Ishikawa (cell line): Measurements from ENCODE around the gene CEP63.

Source experiments
- CEBPB ChIP-seq: IDR thresholded peaks from 2 replicates; pipeline ENCODE4 v1.6.1; 2012
- CREB1 ChIP-seq: IDR thresholded peaks from 2 replicates; pipeline ENCODE4 v1.6.1; 2012; ENCODE audit warnings: low read depth
- EGR1 ChIP-seq: IDR thresholded peaks from 2 replicates; pipeline ENCODE4 v1.6.1; 2012
- EP300 ChIP-seq: IDR thresholded peaks from 2 replicates; pipeline ENCODE4 v1.6.1; 2012; ENCODE audit warnings: borderline replicate concordance
- FOXM1 ChIP-seq: IDR thresholded peaks from 2 replicates; pipeline ENCODE4 v1.6.1; 2012; ENCODE audit warnings: low read depth, borderline replicate concordance
- NFIC ChIP-seq: IDR thresholded peaks from 2 replicates; pipeline ENCODE4 v1.6.1; 2012
- RAD21 ChIP-seq: IDR thresholded peaks from 2 replicates; pipeline ENCODE4 v1.6.1; 2012; ENCODE audit warnings: low read depth
- TAF1 ChIP-seq: IDR thresholded peaks from 2 replicates; pipeline ENCODE4 v1.6.1; 2012; ENCODE audit warnings: low read depth, mild to moderate bottlenecking
- TCF12 ChIP-seq: IDR thresholded peaks from 2 replicates; pipeline ENCODE4 v1.6.1; 2012; ENCODE audit warnings: low read depth
- TEAD4 ChIP-seq: IDR thresholded peaks from 2 replicates; pipeline ENCODE4 v1.6.1; 2012
- YY1 ChIP-seq: IDR thresholded peaks from 2 replicates; pipeline ENCODE4 v1.6.1; 2012; ENCODE audit warnings: low read depth
- ZBTB7A ChIP-seq: IDR thresholded peaks from 2 replicates; pipeline ENCODE4 v1.6.1; 2012; ENCODE audit warnings: low read depth
- TF ChIP-seq, protein P1 (sequence below): IDR thresholded peaks from 2 replicates; pipeline ENCODE4 v1.6.1; 2012; ENCODE audit warnings: low read depth, mild to moderate bottlenecking
- TF ChIP-seq, protein P2 (sequence below): IDR thresholded peaks from 2 replicates; pipeline ENCODE4 v1.6.1; 2012
- TF ChIP-seq, protein P3 (sequence below): IDR thresholded peaks from 2 replicates; pipeline ENCODE4 v1.6.1; 2012

The CEP63 gene

DNA sequence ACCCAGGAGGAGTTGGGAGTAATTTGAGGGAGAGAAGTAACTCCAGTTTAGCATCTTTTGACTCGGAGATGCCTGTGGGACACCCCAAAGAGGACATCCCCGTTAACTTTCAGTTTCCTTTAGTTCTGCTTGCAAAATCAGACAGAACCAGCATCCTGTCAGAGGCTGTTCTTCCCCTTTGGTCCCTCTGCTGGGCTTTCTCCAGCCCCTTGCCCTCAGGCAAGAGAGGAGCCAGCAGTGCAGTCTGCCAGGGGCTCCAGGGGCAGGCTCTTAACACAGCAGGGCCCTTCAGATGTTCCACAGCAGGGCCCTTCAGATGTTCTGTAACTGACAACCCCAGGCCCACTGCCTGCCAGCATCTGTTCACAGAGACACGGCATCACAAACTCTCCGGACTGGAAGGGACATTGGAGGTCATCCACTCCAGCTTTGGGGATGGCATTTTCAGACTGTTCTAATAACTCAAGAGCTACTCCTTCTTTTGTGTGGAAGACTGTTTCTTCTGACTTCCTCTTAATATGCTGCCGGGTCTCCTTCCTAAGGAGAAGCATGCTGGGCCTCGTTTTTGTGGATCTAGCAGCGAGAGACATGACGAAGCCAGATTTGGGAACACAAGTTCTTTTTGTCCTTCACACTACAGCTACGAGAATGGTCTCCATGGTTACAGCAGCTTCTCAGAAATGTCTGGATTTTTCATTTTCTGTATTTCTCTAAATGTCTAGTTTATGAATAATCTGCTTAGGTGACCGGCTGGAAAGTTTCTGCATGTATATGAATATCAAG lies 113.1 kb downstream of the CEP63 start:
- TF ChIP-seq TAF1, result no peak
- TF ChIP-seq RAD21, result no peak
- TF ChIP-seq CREB1, result no peak
- TF ChIP-seq, protein P1, sequence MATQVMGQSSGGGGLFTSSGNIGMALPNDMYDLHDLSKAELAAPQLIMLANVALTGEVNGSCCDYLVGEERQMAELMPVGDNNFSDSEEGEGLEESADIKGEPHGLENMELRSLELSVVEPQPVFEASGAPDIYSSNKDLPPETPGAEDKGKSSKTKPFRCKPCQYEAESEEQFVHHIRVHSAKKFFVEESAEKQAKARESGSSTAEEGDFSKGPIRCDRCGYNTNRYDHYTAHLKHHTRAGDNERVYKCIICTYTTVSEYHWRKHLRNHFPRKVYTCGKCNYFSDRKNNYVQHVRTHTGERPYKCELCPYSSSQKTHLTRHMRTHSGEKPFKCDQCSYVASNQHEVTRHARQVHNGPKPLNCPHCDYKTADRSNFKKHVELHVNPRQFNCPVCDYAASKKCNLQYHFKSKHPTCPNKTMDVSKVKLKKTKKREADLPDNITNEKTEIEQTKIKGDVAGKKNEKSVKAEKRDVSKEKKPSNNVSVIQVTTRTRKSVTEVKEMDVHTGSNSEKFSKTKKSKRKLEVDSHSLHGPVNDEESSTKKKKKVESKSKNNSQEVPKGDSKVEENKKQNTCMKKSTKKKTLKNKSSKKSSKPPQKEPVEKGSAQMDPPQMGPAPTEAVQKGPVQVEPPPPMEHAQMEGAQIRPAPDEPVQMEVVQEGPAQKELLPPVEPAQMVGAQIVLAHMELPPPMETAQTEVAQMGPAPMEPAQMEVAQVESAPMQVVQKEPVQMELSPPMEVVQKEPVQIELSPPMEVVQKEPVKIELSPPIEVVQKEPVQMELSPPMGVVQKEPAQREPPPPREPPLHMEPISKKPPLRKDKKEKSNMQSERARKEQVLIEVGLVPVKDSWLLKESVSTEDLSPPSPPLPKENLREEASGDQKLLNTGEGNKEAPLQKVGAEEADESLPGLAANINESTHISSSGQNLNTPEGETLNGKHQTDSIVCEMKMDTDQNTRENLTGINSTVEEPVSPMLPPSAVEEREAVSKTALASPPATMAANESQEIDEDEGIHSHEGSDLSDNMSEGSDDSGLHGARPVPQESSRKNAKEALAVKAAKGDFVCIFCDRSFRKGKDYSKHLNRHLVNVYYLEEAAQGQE, result no peak
- TF ChIP-seq, protein P2, sequence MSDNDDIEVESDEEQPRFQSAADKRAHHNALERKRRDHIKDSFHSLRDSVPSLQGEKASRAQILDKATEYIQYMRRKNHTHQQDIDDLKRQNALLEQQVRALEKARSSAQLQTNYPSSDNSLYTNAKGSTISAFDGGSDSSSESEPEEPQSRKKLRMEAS, result no peak
- TF ChIP-seq TCF12, result no peak
- no peak for TF ChIP-seq YY1
- TF ChIP-seq NFIC, result no peak
- no peak for TF ChIP-seq CEBPB
- no peak for TF ChIP-seq FOXM1

DNA sequence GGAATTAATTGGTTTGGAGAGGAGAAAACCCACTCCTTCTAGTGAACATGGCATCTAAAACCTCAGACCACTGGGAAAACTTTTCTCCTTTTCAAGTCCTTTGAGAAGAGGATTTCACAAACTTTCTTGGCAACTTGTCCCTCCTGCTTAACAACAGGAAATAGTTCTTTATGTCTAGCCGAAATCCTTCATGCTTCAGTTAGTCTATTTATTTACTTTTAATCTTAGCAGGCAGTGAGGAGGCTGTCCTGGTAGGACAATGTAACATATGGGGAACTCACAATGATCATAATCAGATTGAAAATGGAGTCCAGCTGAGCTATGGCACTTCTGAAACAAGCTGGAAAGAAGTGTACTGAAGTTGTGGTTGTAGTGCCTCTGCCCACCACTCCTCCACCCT lies 114.3 kb downstream of the CEP63 start:
- TF ChIP-seq ZBTB7A, result no peak
- no peak for TF ChIP-seq YY1
- TF ChIP-seq, protein P2, result no peak
- no peak for TF ChIP-seq EP300
- no peak for TF ChIP-seq NFIC
- TF ChIP-seq TCF12, result no peak
- no peak for TF ChIP-seq FOXM1
- TF ChIP-seq EGR1, result no peak
- no peak for TF ChIP-seq CREB1
- TF ChIP-seq, protein P3, sequence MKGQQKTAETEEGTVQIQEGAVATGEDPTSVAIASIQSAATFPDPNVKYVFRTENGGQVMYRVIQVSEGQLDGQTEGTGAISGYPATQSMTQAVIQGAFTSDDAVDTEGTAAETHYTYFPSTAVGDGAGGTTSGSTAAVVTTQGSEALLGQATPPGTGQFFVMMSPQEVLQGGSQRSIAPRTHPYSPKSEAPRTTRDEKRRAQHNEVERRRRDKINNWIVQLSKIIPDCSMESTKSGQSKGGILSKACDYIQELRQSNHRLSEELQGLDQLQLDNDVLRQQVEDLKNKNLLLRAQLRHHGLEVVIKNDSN, result no peak
- TF ChIP-seq, protein P1, result no peak
- no peak for TF ChIP-seq RAD21
- no peak for TF ChIP-seq TEAD4
- TF ChIP-seq TAF1, result no peak
- TF ChIP-seq CEBPB, result no peak

DNA sequence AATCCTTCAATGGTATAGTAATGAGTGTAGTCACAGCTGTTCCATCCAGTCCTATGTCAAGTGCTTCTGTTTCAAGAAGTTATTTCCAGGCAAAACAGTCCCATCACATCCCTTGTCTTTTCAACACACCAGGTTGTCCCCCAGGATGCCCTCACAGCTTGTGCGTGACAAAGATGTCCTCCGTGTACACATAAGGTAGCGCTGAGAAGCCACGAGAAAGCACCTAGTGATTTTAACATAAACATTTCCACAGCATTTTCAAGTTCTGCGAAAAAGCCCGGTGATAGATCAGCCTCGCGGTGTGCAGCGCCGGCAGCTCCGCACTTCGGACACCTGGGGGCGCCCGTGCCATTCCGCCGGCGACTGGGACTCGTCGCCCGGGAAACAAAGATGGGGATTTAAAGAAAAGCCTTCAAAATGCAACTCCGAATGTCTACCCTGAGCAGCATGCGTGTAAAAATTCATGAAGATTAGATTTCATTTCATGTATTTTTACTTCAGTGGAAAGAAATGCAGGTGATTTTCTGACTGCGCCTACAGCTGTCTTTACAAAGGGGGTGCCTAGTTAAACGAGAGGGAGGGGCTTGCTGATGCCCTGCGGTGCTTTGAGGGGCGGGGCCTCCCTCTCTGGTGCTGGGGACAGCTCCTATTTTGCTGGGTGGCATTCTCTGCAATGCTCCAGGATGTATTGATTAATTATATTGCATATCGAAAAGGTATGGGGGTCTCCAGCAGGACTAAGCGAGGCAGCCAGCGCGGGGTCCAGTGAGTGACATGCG lies 115.0 kb downstream of the CEP63 start:
- TF ChIP-seq RAD21, result peak; percentile 95
- TF ChIP-seq TEAD4, result no peak
- no peak for TF ChIP-seq FOXM1
- TF ChIP-seq, protein P3, result no peak
- TF ChIP-seq CREB1, result no peak
- TF ChIP-seq, protein P2, result no peak
- no peak for TF ChIP-seq EP300
- no peak for TF ChIP-seq ZBTB7A
- TF ChIP-seq TAF1, result no peak
- TF ChIP-seq TCF12, result no peak
- TF ChIP-seq, protein P1, result peak; percentile 77
